HG02884 (cell line): ENCODE measurements around the gene COL6A1.

Source experiments
- ATAC-seq: cut with Tn5 transposase; IDR thresholded peaks from one replicate; pipeline ENCODE4 v1.9.1; 2021; ENCODE audit warnings: mild to moderate bottlenecking, moderate library complexity; ENCODE audit not compliant: unreplicated experiment

COL6A1 gene, protein sequence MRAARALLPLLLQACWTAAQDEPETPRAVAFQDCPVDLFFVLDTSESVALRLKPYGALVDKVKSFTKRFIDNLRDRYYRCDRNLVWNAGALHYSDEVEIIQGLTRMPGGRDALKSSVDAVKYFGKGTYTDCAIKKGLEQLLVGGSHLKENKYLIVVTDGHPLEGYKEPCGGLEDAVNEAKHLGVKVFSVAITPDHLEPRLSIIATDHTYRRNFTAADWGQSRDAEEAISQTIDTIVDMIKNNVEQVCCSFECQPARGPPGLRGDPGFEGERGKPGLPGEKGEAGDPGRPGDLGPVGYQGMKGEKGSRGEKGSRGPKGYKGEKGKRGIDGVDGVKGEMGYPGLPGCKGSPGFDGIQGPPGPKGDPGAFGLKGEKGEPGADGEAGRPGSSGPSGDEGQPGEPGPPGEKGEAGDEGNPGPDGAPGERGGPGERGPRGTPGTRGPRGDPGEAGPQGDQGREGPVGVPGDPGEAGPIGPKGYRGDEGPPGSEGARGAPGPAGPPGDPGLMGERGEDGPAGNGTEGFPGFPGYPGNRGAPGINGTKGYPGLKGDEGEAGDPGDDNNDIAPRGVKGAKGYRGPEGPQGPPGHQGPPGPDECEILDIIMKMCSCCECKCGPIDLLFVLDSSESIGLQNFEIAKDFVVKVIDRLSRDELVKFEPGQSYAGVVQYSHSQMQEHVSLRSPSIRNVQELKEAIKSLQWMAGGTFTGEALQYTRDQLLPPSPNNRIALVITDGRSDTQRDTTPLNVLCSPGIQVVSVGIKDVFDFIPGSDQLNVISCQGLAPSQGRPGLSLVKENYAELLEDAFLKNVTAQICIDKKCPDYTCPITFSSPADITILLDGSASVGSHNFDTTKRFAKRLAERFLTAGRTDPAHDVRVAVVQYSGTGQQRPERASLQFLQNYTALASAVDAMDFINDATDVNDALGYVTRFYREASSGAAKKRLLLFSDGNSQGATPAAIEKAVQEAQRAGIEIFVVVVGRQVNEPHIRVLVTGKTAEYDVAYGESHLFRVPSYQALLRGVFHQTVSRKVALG

DNA sequence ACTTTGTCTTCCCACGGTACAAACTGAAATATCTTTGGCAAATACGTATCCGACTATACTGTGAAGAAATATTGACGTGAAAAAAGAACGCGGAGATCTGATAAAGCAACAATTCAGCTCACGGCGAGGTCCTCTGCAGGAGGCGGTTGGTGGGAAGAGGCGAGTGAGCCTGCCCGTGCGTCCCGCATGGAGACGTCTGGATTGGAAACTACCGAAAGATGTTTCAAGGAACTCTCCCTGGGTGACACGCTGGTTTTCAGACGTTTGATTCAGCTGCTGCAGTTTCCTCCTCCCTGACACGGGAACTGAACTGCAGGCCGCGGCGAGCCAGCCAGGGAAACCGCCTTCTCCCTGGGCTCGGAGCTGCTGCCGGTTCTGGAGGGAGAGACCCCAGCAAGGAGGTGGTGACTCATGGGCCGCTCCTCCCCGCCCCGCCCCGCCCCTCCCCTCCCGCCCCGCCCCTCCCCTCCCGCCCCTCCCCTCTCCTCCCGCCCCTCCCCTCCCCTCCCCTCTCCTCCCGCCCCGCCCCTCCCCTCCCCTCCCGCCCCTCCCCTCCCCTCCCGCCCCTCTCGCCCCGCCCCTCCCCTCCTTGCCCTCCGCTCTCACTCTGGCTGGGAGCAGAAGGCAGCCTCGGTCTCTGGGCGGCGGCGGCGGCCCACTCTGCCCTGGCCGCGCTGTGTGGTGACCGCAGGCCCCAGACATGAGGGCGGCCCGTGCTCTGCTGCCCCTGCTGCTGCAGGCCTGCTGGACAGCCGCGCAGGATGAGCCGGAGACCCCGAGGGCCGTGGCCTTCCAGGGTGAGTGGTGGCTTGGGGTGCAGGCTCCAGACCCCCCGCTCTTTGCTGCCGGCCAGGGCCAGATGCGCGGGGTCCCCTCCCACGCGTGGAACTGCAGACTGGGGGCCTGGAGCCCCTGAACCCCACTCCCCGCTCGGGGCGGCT lies at the start of gene COL6A1:
COL6A1 (plus strand) TSS at position 620 of the 941 bp plus-strand sequence; CDS start at position 701, 81 bp downstream.
- no peak for ATAC-seq

DNA sequence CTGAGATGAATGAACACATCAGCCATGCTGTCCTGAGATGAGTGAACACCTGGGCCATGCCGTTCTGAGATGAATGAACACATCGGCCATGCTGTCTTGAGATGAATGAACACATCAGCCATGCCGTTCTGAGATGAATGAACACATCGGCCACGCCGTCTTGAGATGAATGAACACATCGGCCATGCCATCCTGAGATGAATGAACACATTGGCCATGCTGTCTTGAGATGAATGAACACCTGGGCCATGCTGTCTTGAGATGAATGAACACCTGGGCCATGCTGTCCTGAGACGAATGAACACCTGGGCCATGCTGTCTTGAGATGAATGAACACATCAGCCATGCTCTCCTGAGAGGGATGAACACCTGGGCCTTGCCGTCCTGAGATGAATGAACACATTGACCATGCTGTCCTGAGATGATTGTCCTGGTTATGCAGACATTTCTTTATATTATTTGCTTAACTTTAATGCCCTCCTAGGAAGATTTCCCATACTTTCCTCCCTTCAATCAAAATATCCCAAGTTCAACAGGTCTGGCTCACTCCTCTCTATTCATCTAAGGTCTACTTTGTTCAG lies 48.6 kb upstream of the COL6A1 start:
- no peak for ATAC-seq

DNA sequence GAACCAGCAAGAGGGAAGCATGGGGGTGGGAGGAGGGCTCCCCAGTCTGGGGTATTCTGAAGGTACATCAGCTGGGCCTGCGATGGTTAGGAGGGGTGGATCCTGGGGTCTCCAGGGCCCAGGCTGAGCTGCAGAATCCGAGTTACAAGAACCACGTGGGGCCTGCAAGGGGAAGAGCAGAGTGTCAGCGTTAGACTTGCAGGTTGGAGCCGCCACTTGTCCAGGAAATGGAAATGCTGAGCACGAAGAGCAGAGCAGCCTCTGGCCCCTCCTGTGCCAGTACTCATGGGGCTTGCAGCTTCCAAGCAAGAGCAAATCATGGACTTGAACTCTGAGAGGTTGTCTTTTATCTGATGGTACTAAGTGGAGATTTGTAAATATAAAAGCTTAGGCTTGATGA lies 47.5 kb upstream of the COL6A1 start:
- no peak for ATAC-seq

DNA sequence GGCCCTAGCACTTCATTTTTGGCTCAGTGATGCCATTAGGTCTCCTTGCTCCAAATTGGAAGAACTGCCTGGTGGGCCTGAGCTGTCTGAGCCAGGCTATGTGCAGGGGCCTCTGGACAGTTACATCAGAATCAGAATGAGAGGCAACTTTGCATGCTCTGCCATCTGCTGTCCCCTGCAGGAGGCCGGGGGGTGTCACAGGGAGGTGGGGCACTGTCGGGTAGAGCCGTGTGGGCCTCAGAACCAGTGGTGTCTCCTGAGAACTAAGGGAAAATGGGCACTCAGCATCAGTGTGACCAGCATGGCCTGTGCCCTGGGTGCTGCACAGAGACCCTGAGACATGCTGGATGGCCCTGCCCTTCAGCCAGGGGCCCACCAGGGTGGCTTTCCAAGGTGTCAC lies 47.0 kb upstream of the COL6A1 start:
- no peak for ATAC-seq

DNA sequence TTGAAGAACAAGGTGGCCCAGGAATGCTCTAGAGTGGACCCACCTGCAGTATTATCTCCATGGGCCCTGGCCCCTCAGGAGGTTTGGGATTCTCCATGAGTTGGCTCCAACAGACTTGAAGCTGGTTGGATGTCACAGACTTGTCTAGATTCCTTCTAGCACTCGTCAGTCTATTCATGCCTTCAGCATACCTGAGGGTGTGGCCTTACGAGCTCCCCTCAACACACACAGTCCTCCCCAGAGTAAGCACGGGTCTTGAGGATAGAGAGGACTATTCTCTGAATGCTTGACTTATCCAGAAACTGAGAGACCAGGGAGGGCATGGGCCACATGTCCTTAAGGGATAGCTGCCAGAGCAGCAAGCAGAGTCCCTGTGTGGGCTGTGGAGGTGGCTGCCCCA lies 45.9 kb upstream of the COL6A1 start:
- no peak for ATAC-seq

DNA sequence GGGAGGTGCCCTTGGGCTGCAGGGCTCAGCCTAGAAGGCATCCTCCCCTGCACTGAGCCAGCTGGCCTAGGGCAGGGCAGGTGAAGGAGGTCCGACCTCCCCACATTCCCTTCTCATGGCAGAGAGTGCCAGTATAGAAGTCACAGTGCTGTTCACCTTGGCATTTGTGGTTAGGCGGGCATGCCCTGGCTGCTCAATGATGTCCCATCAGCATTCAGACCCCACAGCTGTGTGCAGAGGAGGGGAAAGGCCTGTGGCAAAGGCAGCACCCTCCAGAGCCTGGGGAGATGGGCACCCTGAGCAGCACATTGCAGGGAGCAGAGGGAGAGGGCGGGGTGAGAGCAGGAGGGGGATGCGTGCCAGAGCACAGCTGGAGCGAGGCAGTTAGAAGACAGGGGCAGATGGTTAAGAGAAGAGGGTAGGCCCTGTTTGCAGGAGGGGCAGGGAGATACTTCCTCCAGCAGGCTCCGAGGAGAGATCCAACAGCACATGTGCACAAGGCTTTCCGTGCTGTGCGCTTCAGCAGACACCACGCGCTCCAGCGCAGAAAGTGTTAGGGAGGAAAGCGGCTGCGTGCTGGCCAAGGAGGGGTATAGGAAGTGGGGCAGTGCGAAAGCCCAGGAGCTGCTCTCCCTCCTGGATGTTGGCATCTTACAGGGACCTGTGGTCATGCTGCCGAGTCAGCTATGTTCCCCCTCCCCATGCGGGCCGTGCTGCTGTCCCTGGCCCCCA lies 43.7 kb upstream of the COL6A1 start:
- no peak for ATAC-seq

DNA sequence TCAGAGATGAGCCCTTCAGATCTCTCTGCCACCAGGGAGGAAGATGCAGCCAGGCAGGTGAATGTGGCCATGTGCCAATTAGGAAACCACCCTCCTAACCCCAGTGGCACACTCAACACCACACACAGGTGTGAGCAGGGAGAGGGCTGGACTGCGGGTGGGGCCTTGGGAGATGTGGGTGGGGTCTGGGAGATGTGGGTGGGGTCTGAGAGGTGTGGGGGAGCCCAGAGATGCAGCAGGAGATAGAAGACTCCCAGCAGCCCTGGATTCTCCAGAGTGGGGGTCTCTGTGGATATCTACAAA lies 43.2 kb upstream of the COL6A1 start:
- ATAC-seq: no peak

DNA sequence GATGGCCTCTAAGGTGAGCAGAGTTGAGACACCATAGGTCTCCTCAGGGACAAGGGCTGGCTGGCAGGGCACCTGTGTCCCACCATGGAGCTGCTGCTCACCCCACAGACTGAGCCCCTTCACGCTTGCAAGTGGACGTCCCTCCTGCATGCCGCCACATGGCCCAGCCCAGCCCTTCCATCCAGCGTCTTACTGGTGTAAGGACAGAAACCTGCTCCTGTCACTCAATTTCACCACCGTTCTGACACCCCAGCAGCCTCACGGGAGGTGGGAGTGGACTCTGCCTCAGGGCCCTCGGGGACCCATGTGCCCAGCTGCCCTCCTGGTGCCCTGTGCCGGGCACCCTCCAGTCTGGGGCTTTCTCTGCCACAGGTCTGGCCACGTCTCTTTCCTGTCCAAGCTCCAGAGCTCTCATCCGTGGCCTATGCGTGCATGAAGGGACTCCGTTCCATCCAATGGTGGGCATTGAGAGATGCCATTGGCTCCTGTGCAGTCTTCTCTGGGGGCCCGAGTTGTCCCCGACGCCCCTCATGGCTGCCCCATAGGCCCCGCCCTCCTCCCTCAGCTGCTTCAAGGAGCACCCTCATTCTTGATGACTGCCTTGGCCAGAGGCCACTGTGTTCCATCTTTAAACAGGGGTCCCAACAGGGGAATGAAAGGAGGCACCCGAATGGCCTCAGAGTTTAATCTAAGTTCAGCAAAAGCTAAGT lies 42.6 kb upstream of the COL6A1 start:
- no peak for ATAC-seq

DNA sequence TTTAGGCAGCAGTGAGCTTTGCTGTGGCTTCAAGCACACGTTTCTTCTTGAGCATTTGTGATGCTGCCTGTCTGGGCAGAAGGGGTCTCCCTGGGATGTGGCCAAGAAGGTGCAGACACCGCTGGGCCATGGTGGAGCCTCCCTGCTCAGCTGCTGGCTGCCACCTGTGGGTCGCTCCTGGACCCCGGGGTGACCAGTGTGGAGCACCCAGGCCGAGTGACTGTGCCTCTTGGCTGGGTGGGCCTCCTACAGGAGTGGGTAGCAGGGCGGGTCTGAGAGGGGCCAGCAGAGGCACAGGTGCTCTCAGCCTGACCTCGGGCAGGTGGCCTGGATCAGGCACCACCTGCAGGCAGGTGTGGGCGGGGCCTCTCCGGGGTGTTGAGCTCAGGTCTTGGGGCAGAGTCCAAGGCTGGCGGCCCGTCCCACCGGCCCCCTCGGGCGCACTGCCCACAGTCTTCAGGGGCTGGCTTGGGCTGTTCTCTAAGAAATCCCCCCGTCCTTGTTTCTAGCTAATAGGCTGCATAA lies 42.0 kb upstream of the COL6A1 start:
- no peak for ATAC-seq

DNA sequence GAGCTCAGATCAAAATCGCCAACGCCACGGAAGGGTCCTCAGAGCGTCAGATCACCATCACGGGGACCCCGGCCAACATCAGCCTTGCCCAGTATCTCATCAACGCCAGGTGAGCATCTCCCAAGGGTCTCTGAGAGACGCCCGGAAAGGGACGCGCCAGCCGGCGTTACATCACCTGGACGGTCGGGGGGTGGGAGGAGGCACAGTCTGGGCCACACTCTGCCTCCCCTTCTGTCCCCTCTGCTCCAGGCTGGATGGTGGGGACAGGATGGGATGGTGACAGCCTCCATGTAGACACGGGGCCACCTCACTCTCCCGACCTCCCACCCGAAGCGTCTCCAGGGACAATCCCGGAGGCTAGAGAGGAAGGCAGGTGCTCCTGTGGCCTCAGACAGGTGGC lies 41.5 kb upstream of the COL6A1 start:
- ATAC-seq: no peak

DNA sequence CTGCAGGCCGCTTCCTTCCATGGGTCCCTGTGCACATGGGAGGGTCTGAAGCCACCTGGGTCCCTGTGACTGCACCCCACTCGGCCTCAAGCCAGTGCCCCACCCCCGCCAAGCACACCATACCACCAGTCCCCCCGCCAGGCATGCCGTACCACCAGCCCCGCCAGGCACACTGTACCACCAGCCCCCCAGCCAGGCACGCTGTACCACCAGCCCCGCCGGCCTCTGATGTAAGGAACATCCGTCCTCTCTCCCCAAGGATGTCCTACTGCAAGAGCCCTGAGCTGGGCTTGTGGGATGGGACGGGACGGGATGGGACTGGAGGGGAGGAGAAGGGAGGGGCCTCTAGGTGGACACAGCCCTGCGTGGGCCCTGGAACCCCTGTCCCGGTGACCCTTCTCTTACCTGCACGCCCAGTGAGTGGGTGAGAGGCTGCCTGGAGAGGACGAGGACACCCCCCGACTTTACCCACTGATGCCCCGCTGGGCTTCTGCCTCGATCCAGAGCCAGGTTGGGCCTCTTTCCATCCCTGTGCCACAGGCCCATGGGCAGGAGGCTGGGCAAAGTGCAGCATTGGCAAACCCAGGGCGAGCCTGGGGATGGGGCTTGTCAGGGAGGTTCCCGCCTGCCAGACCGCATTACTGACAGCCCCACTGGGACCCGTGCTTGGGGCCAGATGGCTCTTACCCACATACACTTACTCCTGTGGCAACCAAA lies 40.8 kb upstream of the COL6A1 start:
- no peak for ATAC-seq

DNA sequence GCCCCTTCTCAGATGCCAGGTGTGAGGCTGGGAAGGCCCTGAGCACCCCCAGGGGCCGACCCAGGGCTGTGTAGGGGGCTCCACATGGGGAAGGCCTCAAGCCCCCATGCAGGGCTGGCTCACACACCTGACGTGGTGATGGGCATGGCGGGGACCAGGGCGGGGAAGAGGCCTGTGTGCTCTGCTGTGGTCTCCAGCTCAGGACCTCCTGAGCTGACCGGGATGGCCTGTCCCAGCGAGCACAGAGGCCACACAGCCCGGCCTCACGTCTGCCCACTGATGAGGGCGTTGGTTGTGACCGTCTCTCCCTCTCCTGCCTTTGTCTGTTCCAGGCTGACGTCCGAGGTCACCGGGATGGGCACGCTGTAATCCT lies 40.2 kb upstream of the COL6A1 start:
- ATAC-seq: no peak

DNA sequence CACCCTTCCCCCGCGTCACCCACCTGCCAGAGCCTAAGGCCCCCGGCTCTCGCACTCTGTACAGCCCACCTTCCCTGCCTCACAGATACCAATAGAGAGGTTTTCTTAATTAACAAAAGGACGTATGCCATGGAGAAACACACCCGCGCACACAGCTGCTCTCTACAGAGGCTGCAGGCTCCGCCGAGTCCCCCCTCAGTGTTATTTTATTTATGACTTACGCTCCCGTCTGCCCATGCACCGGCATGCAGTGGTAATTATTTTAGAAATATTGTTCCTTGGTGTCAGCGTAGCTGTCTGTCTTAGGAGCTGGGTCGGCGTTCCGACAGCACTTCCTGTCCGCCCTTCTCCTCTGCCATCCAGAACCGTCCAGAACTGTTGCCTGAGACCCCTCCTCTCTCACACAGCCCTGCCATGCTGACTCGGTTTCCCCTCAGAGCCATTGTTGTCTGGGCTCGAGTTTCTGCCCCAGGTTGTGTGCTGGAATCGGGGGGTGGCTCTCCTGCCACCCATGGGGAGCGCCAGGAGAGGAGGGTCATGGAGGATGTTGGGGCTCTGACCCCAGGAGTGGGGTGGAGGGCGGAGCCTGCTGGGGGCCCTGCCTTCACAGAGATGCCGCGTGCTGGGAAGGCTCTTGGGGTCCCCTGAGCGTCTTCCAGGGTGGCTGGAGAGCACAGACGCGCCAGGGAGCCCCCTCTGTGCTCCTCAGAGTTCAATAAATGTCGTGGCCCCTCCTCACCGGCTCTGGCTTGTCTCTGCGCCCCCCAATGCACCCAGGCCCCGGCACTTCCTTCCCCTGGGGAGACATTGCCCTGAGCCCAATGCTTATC lies 39.6 kb upstream of the COL6A1 start:
- no peak for ATAC-seq

DNA sequence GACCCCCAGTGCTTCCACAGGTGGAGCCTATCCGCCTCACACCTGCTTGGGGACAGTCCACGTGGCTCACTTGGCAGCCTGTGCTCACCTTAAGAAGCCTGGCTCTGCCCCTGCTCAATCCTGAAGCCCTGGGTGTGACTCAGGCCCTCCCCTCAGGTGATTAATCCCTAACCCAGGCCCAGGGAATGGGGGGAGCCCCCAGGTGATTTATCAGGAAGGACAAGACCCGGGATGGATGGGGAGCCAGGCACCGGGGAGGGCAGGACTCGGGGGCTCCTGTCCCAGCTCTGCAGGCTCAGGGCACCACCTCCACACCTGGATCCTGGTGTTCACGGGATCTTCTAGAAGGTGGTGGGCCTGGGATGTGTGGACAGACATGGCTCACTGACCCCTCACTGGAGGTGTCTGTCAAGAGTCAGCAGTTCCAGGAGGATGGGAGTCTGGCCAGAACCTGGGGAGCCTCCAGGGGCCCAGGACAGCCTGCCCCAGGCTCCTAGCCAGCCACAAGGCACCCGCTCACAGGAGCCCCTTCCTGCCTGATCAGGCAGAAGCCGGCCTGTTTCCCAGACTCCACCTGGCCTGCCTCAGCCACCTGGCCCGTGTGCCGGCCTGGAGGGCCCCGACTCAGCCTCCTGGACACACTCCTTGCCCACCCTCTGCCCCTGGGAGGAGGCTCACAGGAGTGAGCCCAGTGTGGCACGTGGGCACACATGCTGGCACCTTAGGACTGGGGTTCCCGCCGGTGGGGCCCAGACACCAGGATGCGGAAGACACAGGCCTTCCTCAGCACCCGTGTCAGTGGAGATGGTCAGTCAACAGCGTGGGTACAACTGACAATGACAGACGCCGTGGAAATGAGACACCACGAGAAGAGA lies 38.6 kb upstream of the COL6A1 start:
- no peak for ATAC-seq

DNA sequence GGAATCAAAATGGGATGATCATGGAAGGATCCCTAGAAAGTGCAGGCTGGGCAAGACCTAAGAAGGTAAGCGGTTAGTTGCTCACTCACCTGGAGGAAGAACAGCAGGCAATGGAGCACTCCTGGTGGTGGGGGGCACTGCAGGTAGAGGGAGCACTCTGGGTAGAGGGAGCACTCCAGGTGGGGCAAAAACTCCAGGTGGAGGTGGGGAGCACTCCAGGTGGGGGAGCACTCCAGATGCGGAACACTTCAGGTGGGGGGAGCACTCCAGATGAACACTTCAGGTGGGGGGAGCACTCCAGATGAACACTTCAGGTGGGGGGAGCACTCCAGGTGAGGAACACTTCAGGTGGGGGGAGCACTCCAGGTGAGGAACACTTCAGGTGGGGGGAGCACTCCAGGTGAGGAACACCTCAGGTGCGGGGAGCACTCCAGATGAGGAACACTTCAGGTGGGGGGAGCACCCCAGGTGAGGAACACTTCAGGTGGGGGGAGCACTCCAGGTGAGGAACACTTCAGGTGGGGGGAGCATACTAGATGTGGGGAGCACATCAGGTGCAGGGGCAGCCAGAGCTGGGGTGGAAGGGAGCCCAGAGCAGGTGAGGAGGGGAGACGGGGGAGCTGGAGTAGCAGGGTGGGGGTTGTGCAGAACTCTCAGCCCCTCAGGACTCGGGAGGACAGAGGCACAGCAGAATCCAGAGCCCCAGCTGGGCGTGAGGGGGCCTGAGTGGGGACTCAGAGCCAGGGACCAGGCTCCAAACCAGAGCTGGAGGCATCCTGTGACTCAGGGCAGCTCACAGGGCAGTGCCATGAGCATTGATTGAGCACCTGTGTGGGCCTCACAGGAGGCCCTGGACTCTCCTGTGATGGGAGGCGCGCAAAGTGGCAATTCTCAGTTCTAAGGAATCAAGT lies 37.7 kb upstream of the COL6A1 start:
- no peak for ATAC-seq
